HG03108 (cell line): Measurements from ENCODE around the gene AFMID.
"Not testable (repeated sequence)": the region's sequence is repeated elsewhere in the genome, so short reads cannot be mapped to it uniquely, and the experiment has no call there.

Source experiments
- ATAC-seq: cut with Tn5 transposase; IDR thresholded peaks from one replicate; pipeline ENCODE4 v1.9.1; 2021; ENCODE audit warnings: moderate library complexity; ENCODE audit not compliant: unreplicated experiment

The AFMID gene

GRCh38 chr17:78219396-78220150, 32.4 kb downstream of the AFMID start:
- ATAC-seq = no peak

- no peak for ATAC-seq
These were observed 35.9 kb downstream of the AFMID start for GRCh38 chr17:78223061-78223460.

- ATAC-seq = no peak
These were observed 36.6 kb downstream of the AFMID start for GRCh38 chr17:78223765-78224164.

- no peak for ATAC-seq
These were observed 37.3 kb downstream of the AFMID start for GRCh38 chr17:78224231-78225087.

- ATAC-seq = no peak
These were observed 38.1 kb downstream of the AFMID start for GRCh38 chr17:78225088-78225865.

- ATAC-seq = no peak
These were observed 39.0 kb downstream of the AFMID start for GRCh38 chr17:78226055-78226758.

- no peak for ATAC-seq
These were observed 39.7 kb downstream of the AFMID start for GRCh38 chr17:78226759-78227454.

- no peak for ATAC-seq
These were observed 40.3 kb downstream of the AFMID start for GRCh38 chr17:78227455-78227916.

- no peak for ATAC-seq
These were observed 41.0 kb downstream of the AFMID start for GRCh38 chr17:78228176-78228575.

GRCh38 chr17:78230252-78230962, 43.2 kb downstream of the AFMID start:
- no peak for ATAC-seq

GRCh38 chr17:78230996-78231935, 44.1 kb downstream of the AFMID start, which contains the start of gene TMEM235:
Gene TMEM235 (plus strand): TSS chr17:78231631. CDS start chr17:78232024, 393 bp downstream.
- ATAC-seq = no peak

GRCh38 chr17:78231991-78232858, 45.1 kb downstream of the AFMID start:
- no peak for ATAC-seq

GRCh38 chr17:78232859-78233173, 45.7 kb downstream of the AFMID start:
- ATAC-seq = no peak

GRCh38 chr17:78233678-78234077, 46.5 kb downstream of the AFMID start:
- ATAC-seq = no peak

- ATAC-seq = no peak
These were observed 47.2 kb downstream of the AFMID start for GRCh38 chr17:78234261-78234865.

GRCh38 chr17:78235022-78235421, 47.9 kb downstream of the AFMID start:
- ATAC-seq = not testable (repeated sequence)

GRCh38 chr17:78235885-78236284, 48.7 kb downstream of the AFMID start:
- ATAC-seq = no peak
